ENCODE measurements around the gene HOXA10. TPM values are rescaled to one million over a fixed set of nuclear protein-coding genes. Genes with fewer than 3 reads are reported as not detected.

HOXA10 gene
- polyA plus RNA-seq, 1 donor, result 137 TPM

GRCh38 chr7:27168265-27168947, 5.7 kb downstream of the HOXA10 start:
- DNase-seq, result no peak

- no peak for DNase-seq
Observed at GRCh38 chr7:27167916-27168264, 6.2 kb downstream of the HOXA10 start.

GRCh38 chr7:27166531-27167505, 7.3 kb downstream of the HOXA10 start:
- no peak for DNase-seq

- peak; percentile 91 for DNase-seq
Observed at GRCh38 chr7:27165996-27166530, 8.1 kb downstream of the HOXA10 start.

GRCh38 chr7:27165089-27165995, 8.8 kb downstream of the HOXA10 start, which contains the start of gene HOXA9:
HOXA9 (minus strand) TSS chr7:27165537; CDS start chr7:27165457, 80 bp downstream.
- peak; percentile 93 for DNase-seq

- DNase-seq, result no peak
Observed at GRCh38 chr7:27164367-27165088, 9.6 kb downstream of the HOXA10 start.

- DNase-seq, result no peak
Observed at GRCh38 chr7:27164045-27164366, 10.1 kb downstream of the HOXA10 start.

- DNase-seq, result no peak
Observed at GRCh38 chr7:27163288-27164044, 10.7 kb downstream of the HOXA10 start.

- no peak for DNase-seq
Observed at GRCh38 chr7:27162561-27163287, 11.4 kb downstream of the HOXA10 start.

- no peak for DNase-seq
Observed at GRCh38 chr7:27161721-27162560, 12.2 kb downstream of the HOXA10 start.

GRCh38 chr7:27161214-27161720, 12.9 kb downstream of the HOXA10 start:
- no peak for DNase-seq

GRCh38 chr7:27160546-27161213, 13.4 kb downstream of the HOXA10 start:
- DNase-seq, result peak; percentile 93

- DNase-seq, result no peak
Observed at GRCh38 chr7:27160145-27160545, 14.0 kb downstream of the HOXA10 start.

GRCh38 chr7:27159266-27160144, 14.6 kb downstream of the HOXA10 start:
- DNase-seq, result no peak

- DNase-seq, result no peak
Observed at GRCh38 chr7:27158436-27159265, 15.5 kb downstream of the HOXA10 start.
